H1 (cell line): ENCODE data around the gene MROH8. TPM values are rescaled to one million over a fixed set of nuclear protein-coding genes. Genes with fewer than 3 reads are reported as not detected.

Source experiments
- BACH1 ChIP-seq: IDR thresholded peaks from 2 replicates; pipeline ENCODE4 v1.6.1; 2012; ENCODE audit warnings: low read length, improper control_type of control experiment
- CHD7 ChIP-seq: fragments of 300-600 bp; sonication (generic); IDR thresholded peaks from 2 replicates; pipeline ENCODE4 v1.7.1; 2012; ENCODE audit warnings: low read length, moderate library complexity, mild to moderate bottlenecking, inconsistent platforms; ENCODE audit not compliant: insufficient replicate concordance
- USF2 ChIP-seq: IDR thresholded peaks from 2 replicates; pipeline ENCODE4 v1.6.1; 2011; ENCODE audit warnings: low read length, improper control_type of control experiment
- YY1 ChIP-seq: IDR thresholded peaks from 2 replicates; pipeline ENCODE4 v1.6.1; 2011; ENCODE audit warnings: low read depth, mild to moderate bottlenecking, low read length
- polyA plus RNA-seq, 7 experiments: library from polyadenylated mRNA; depleted of rRNA in 3 of 7; stranded (reverse) in 5 of 7; unstranded in 2 of 7; fragments of >200 nt in 5 of 7; fragments of 200-250 nt in 2 of 7; gene quantifications; 1 replicate in 5 of 7; 2 replicates in 1 of 7; 4 replicates in 1 of 7; pipeline versions ENCODE4 v1.2.1 to v1.2.3, GENCODE V29; 2011 to 2013; ENCODE audit warnings: missing spikeins in 2 of 7, mixed read lengths in 2 of 7
- total RNA-seq: library from RNA; stranded (reverse); fragmentation: NEBNext Ultra II Directional; extraction: Animal tissue kit (Norgen Biotek cat#: 25700); gene quantifications from 2 replicates; pipeline ENCODE4 v1.2.1, GENCODE V29; 2021

The MROH8 gene
- total and polyA plus RNA-seq, 2 of the 8 experiments (the other 6 are each of a cell fraction or from before 2014, with no cell fraction given): 0.50 to 0.86 TPM

GRCh38 chr20:37219751-37220668 is 40.7 kb upstream of the MROH8 start (continued):
- TF ChIP-seq CHD7 (no peak), BACH1 (no peak), YY1 (no peak), USF2 (no peak)
